GM23338 (cell line): ENCODE results near the gene NPDC1. TPM values are rescaled to one million over a fixed set of nuclear protein-coding genes. Genes with fewer than 3 reads are reported as not detected.

Source experiments
- ATAC-seq: fragments of 200-7000 bp; cut with Tn5 transposase; 3 replicates; pipeline ENCODE4 v1.9.1; 2020
- DNase-seq: peaks from one replicate; pipeline ENCODE4 v3.0.0-alpha.2; 2015; ENCODE audit warnings: low spot score
- H2AFZ ChIP-seq: fragments of 200-600 bp; sonication (generic); 2 replicates; pipeline ENCODE4 v1.8.0; 2016; ENCODE audit warnings: antibody characterized with exemption, mild to moderate bottlenecking, moderate library complexity
- H3F3A ChIP-seq: fragments of 200-600 bp; sonication (generic); replicated peaks from 2 replicates; pipeline ENCODE4 v1.8.0; 2017; ENCODE audit warnings: antibody characterized with exemption, mixed run types, low read depth
- H3K27ac ChIP-seq: fragments of 200-600 bp; sonication (generic); 2 replicates; pipeline ENCODE4 v1.6.1; 2016; ENCODE audit warnings: low read depth
- H3K27me3 ChIP-seq: fragments of 200-600 bp; sonication (generic); 2 replicates; pipeline ENCODE4 v1.8.0; 2016; ENCODE audit warnings: mild to moderate bottlenecking, mixed run types, moderate library complexity; ENCODE audit not compliant: insufficient read depth
- H3K36me3 ChIP-seq: fragments of 200-600 bp; sonication (generic); 2 replicates; pipeline ENCODE4 v1.8.0; 2016; ENCODE audit warnings: mild to moderate bottlenecking; ENCODE audit not compliant: insufficient read depth
- H3K4me1 ChIP-seq: fragments of 200-600 bp; sonication (generic); 2 replicates; pipeline ENCODE4 v1.8.0; 2016; ENCODE audit warnings: mild to moderate bottlenecking, moderate library complexity; ENCODE audit not compliant: insufficient read depth
- H3K4me2 ChIP-seq: fragments of 200-600 bp; sonication (generic); 2 replicates; pipeline ENCODE4 v1.7.1; 2017; ENCODE audit warnings: mixed run types
- H3K4me3 ChIP-seq: fragments of 200-600 bp; sonication (generic); 2 replicates; pipeline ENCODE4 v1.6.1; 2016; ENCODE audit warnings: mixed run types
- H3K79me2 ChIP-seq: fragments of 200-600 bp; sonication (generic); replicated peaks from 2 replicates; pipeline ENCODE4 v1.8.0; 2017; ENCODE audit warnings: mild to moderate bottlenecking; ENCODE audit not compliant: insufficient read depth
- H3K9me2 ChIP-seq: fragments of 200-600 bp; sonication (generic); 2 replicates; pipeline ENCODE4 v1.8.0; 2017; ENCODE audit not compliant: insufficient read depth
- H4K20me1 ChIP-seq: fragments of 200-600 bp; sonication (generic); replicated peaks from 2 replicates; pipeline ENCODE4 v1.8.0; 2017; ENCODE audit warnings: mild to moderate bottlenecking; ENCODE audit not compliant: insufficient read depth
- H3K27ac Mint-ChIP-seq: 2 replicates; pipeline ENCODE4 v1.8.0; 2020; ENCODE audit warnings: inconsistent platforms, mild to moderate bottlenecking, moderate library complexity, mixed read lengths
- H3K27me3 Mint-ChIP-seq: 3 replicates; pipeline ENCODE4 v1.8.0; 2022; ENCODE audit warnings: low read depth, mild to moderate bottlenecking, moderate library complexity, mixed read lengths, inconsistent platforms; ENCODE audit not compliant: insufficient read depth, poor library complexity
- H3K36me3 Mint-ChIP-seq: 3 replicates; pipeline ENCODE4 v1.8.0; 2021; ENCODE audit warnings: low read depth, mild to moderate bottlenecking, inconsistent platforms, moderate library complexity, mixed read lengths
- H3K4me1 Mint-ChIP-seq: 3 replicates; pipeline ENCODE4 v1.8.0; 2020; ENCODE audit warnings: mild to moderate bottlenecking, inconsistent platforms, mixed read lengths
- H3K4me3 Mint-ChIP-seq: 3 replicates; pipeline ENCODE4 v1.8.0; 2021; ENCODE audit warnings: moderate library complexity, mild to moderate bottlenecking, inconsistent platforms, mixed read lengths
- H3K9me3 Mint-ChIP-seq: 3 replicates; pipeline ENCODE4 v1.8.0; 2020; ENCODE audit warnings: moderate library complexity, mild to moderate bottlenecking, inconsistent platforms, mixed read lengths
- CREB1 ChIP-seq: fragments of 250-450 bp; sonication (Bioruptor Pico); IDR thresholded peaks from 2 replicates; pipeline ENCODE4 v1.5.0; 2020; ENCODE audit warnings: low read depth, mild to moderate bottlenecking, moderate library complexity
- CTCF ChIP-seq, 2 experiments: fragments of 200-600 bp in 1 of 2; sonication (generic) in 1 of 2; conservative IDR thresholded peaks; 2 replicates each; pipeline versions ENCODE4 v1.5.1 to v1.6.1; 2016 to 2017; ENCODE audit warnings: antibody characterized with exemption in 2 of 2, low read depth in 2 of 2, mild to moderate bottlenecking in 2 of 2, moderate library complexity in 1 of 2
- ETS1 ChIP-seq: IDR thresholded peaks from 2 replicates; pipeline ENCODE4 v1.6.1; 2016; ENCODE audit warnings: antibody characterized with exemption
- EZH2 ChIP-seq: fragments of 200-600 bp; sonication (generic); IDR thresholded peaks from one replicate; pipeline ENCODE4 v1.8.0; 2017; ENCODE audit warnings: antibody characterized with exemption, mild to moderate bottlenecking, low read depth; ENCODE audit not compliant: unreplicated experiment
- EZH2phosphoT487 ChIP-seq: fragments of 200-600 bp; sonication (generic); IDR thresholded peaks from one replicate; pipeline ENCODE4 v1.8.1; 2018; ENCODE audit warnings: antibody characterized with exemption; ENCODE audit not compliant: unreplicated experiment
- JUNB ChIP-seq: IDR thresholded peaks from one replicate; pipeline ENCODE4 v1.6.1; 2016; ENCODE audit warnings: antibody characterized with exemption; ENCODE audit not compliant: unreplicated experiment
- NANOG ChIP-seq: IDR thresholded peaks from 2 replicates; pipeline ENCODE4 v1.6.1; 2016; ENCODE audit warnings: antibody characterized with exemption, borderline replicate concordance
- POLR2AphosphoS5 ChIP-seq: IDR thresholded peaks from 2 replicates; pipeline ENCODE4 v1.6.1; 2016; ENCODE audit warnings: antibody characterized with exemption, low read depth
- REST ChIP-seq: IDR thresholded peaks from one replicate; pipeline ENCODE4 v1.6.1; 2018; ENCODE audit warnings: antibody characterized with exemption; ENCODE audit not compliant: unreplicated experiment
- STAT1 ChIP-seq: IDR thresholded peaks from one replicate; pipeline ENCODE4 v1.6.1; 2016; ENCODE audit warnings: antibody characterized with exemption; ENCODE audit not compliant: unreplicated experiment
- ZNF114 ChIP-seq: fragments of 250-450 bp; sonication (Bioruptor Pico); IDR thresholded peaks from 2 replicates; pipeline ENCODE4 v1.5.0; 2020; ENCODE audit warnings: mild to moderate bottlenecking, moderate library complexity
- ZNF331 ChIP-seq: fragments of 250-450 bp; sonication (Bioruptor Pico); IDR thresholded peaks from 2 replicates; pipeline ENCODE4 v1.5.0; 2020; ENCODE audit warnings: low read depth, mild to moderate bottlenecking, moderate library complexity
- ZNF462 ChIP-seq: fragments of 250-450 bp; sonication (Bioruptor Pico); IDR thresholded peaks from 2 replicates; pipeline ENCODE4 v1.5.0; 2020; ENCODE audit warnings: mild to moderate bottlenecking, moderate library complexity
- polyA plus RNA-seq: library from polyadenylated mRNA; unstranded; fragments of >200 nt; fragmentation: Nextera tagmentation; extraction: Ambion mirVana; gene quantifications from 2 replicates; pipeline ENCODE4 v1.2.1, GENCODE V29; 2016
- total RNA-seq: library from RNA; depleted of rRNA; stranded (reverse); fragments of >200 nt; shearing (Covaris generic); gene quantifications from 2 replicates; pipeline ENCODE4 v1.2.3, GENCODE V29; 2014

The NPDC1 gene
- total and polyA plus RNA-seq, 2 experiments from 2014 or later = 34.3 to 35.5 TPM

- H3K4me3 ChIP-seq = no peak overlapping the region
- DNase-seq (no peak), ATAC-seq (no peak)
- H3K27ac ChIP-seq = no peak overlapping the region
- H3K9me2 ChIP-seq = no peaks in the 10 kb centered on the region
- Mint-ChIP-seq H3K36me3 (peaks cover 2% of the 10 kb centered on the region; the same call in 1 of the 3 replicates), H3K27me3 (peaks cover 4% of the 10 kb centered on the region), H3K4me3 (no peak overlapping the region), H3K4me1 (no peaks in the 10 kb centered on the region), H3K9me3 (no peaks in the 10 kb centered on the region), H3K27ac (no peak overlapping the region)
- H3K27me3 ChIP-seq = no peaks in the 10 kb centered on the region
- TF ChIP-seq EZH2phosphoT487 (no peak), EZH2 (no peak), ZNF462 (CRISPR knock-in tag) (no peak), ETS1 (no peak), CTCF (conservative IDR thresholded peaks at IDR 0.05; ENCODE audit: low read depth in 2 of 2) (no peak), POLR2AphosphoS5 (no peak), ZNF331 (CRISPR knock-in tag) (no peak), JUNB (no peak), CREB1 (CRISPR knock-in tag) (no peak), STAT1 (no peak), ZNF114 (CRISPR knock-in tag) (no peak), REST (no peak), NANOG (no peak)
- H3K79me2 ChIP-seq = no peaks in the 10 kb centered on the region
- no peaks in the 10 kb centered on the region for H4K20me1 ChIP-seq
- no peaks in the 10 kb centered on the region for H3K36me3 ChIP-seq
- H3K4me1 ChIP-seq = no peaks in the 10 kb centered on the region
- H3F3A ChIP-seq = no peaks in the 10 kb centered on the region
- no peak overlapping the region for H3K4me2 ChIP-seq
- H2AFZ ChIP-seq = no peak overlapping the region
Measured at GRCh38 chr9:137015976-137016375, 30.0 kb downstream of the NPDC1 start.
